C1 segment of cervical spinal cord (tissue), 14 donors: ENCODE results near the gene POLR2J3.
"Not testable (repeated sequence)": the region's sequence is repeated elsewhere in the genome, so short reads cannot be mapped to it uniquely, and the experiment has no call there.

Source experiments
- DNase-seq, 14 donors: peaks; one replicate each; lab custom pipeline; 2025; lab: John Stamatoyannopoulos, UW

Gene POLR2J3

DNA sequence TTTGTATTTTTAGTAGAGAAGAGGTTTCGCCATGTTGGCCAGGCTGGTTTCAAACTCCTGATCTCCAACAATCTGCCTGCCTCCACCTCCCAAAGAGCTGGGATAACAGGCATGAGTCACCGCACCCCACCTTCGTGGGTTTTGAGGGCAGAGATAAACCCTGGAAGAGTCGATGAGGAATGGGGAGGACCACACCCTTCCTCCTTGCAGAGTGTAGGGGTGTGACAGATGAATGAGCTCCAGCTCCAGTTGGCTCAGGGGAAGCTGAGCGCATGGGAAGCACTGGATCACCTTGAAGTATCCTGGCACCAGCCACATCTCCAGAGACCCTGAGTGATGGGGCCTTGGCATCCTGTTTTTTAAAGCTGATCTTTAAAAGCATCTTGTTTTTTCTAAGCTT lies 11.1 kb upstream of the POLR2J3 start:
- DNase-seq = not testable (repeated sequence)

DNA sequence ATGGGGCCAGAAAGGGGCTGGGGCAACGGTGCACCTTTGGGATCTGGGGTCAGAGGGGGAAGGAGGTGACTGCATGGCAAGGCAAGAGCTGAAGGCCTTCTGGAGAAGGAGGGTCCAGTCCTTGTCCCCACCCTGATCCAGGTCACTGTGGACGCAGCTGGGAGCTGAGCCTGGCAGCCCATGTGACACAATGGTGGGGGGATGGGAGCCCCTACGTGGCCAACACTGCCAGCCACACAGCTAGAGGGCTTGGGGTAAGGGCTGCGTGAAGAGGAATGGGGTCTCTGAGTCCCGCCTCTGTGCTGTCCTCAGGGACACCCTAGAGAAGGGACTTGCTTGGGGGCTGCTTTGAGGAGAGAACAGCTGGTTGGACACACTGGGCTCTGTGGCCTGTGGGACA lies 9.3 kb upstream of the POLR2J3 start:
- DNase-seq = not testable (repeated sequence)

DNA sequence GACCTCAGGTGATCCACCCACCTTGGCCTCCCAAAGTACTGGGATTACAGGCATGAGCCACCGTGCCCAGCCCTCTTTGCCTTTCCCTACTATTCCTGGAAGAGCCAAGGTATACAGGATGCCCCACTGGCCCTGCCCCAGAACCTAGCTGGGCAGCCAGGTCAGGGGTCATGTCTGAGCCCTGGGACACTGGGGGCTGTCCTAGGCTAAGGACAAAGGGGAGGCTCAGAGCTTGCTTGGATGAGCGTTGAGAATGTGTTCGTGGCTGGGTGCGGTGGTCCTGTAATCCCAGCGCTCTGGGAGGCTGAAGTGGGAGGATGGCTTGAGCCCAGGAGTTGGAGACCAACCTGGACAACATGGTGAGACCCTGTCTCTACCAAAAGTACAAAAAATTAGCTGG lies 6.1 kb upstream of the POLR2J3 start:
- DNase-seq = not testable (repeated sequence)

DNA sequence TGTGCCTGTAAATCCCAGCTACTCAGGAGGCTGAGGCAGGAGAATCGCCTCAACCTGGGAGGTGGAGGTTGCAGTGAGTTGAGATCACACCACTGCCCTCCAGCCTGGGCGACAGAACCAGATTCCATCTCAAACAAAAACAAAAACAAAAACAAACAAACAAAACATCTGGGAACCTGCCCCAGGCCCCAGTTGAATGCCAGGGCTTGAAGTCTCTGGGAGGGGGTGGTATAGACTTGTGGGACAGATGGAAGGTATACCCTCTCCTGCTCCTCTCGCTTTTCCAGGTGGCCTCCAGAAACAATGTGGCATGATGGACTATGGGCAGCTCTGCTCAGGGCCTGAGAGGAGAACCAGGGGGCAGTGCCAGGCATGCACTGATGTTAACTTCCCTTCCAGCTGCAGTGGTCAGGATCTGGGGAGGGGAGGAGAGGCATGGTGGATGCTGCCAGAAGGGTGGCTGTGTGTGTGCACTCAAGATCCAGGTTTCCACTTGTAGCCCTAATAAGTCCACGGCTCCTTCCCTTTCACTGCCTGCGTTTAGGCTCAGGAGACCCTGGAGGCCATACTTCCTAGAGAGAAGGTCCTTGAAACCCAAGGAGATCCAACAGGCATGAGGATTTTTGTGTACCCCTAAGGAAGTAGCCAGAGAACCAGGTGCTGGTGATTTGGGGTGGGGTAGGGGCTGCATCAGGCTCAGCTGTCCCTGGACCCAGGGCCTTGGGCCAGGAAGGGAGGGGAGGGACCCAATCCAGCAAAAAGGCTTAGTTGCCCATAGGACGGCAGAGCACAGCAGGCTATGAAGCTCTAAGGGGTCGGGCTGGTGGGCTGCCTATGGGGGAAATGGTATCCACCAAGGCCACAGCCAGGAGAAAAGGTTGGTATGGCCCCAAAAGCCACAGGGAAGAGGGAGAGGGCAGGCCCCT lies 5.2 kb upstream of the POLR2J3 start:
- DNase-seq = not testable (repeated sequence)

DNA sequence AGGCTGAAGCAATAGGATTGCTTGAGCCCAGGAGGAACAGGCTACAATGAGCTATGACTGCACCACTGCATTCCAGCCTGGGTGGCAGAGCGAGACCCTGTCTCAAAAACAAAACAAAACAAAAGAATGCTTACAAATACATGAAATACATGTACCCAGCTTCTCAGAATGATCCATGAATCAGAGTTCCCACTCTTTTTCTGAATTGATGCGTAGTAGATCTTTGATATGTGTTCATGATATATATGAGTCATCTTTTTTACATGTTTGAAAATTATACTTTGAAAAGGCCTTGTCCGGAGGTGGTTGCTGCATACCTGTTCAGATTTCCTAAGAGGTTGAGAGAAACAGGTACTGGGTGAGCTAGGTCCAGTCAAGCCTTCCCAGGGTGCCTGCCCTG lies 4.0 kb upstream of the POLR2J3 start:
- not testable (repeated sequence) for DNase-seq

DNA sequence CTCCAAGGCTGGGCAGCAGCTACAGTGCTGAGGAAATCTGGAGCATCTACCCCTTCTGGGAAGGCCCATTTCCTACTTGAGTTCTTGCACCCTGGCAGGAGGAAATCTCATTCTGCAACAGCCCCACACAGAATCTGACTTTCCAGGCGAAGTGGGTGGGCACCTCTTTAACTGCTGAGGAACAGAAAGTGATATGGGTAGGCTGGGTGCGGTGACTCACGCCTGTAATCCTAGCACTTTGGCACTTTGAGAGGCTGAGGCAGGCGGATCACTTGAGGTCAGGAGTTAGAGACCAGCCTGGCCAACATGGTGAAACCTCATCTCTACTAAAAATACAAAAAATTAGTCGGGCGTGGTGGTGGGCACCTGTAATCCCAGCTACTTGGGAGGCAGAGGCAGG lies 2.2 kb upstream of the POLR2J3 start:
- DNase-seq = not testable (repeated sequence)

DNA sequence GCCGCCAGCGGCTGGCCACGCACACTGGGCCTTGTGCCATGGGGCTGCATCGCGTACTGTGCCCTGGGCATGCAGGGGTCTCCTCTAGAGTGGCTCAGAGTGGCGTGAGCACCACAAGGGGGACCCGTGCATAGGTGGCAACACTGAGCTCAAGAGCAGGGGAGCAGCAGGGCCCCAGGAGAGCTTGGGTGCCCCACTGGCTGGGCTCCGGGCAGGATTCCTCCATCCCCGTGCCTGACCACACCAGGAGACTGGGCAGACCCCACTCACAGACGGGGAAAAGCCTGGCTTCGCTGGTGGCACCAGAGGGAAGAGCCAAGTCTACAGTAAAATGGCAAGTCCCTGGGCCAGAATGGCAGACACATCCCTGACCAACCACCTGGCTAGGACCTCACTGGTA lies 3.8 kb downstream of the POLR2J3 start:
- not testable (repeated sequence) for DNase-seq

DNA sequence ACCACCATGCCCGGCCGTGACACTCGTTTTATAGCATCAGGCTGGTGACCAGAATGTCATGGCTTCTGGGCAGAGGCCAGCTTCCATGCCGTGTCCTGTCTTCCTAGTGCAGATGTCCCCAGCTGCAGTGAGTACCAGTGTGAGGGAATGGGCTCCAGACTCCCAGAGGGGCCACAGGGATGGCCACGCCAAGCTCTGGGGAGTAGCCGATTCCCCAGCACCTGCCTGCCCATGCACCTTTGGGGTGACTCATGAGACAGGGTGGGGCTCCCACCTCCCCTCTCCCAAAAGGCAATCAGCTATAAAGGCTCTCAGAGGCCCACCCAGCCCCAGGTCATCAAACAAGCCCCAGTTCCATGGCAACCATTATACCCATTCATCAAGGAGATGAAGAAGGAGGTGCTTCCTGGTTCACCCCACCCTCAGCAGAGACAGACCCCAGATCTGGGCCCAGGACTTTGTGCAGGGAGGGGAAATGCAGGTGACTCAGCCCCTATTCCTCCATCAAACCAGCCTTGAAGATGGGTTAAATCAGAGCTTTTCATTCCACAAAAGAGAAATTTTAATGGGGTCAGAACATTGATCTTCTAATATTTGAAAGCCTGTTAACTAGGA lies 21.5 kb downstream of the POLR2J3 start, which contains the start of gene SPDYE2:
Gene SPDYE2 (plus strand): TSS at position 419 of the 615 bp plus-strand sequence. CDS start 2,030 bp downstream, outside the sequence.
- DNase-seq = not testable (repeated sequence)

DNA sequence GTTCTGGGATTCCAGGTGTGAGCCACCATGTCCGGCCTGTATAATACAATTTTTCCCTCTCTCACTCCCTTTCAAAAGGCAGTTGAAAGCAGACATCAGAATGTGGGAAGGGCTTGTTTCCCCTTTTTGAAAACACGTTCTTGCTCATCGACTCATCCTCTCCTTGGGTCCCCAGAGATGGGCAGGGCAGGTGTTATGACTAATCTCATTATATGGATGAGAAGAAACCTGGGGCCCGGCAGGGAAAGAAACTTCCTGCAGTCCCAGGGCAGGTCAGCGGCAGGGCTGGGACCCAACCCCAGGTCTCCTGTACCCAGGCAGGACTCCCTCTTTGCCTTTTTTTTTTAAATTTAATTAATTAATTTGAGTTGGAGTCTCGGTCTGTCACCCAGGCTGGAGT lies 26.0 kb downstream of the POLR2J3 start:
- DNase-seq = not testable (repeated sequence)

DNA sequence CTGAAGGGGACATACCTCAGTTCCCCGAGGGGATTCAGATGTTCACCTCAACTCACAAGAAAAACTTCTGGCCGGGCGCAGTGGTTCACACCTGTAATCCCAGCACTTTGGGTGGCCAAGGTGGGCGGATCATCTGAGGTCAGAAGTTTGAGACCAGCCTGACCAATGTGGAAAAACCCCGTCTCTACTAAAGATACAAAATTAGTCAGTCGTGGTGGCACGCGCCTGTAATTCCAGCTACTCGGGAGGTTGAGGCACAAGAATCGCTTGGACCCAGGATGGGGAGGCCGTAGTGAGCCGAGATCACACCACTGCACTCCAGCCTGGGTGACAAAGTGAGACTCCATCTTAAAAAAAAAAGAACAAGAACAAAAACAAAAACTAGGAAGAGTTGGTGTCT lies 27.1 kb downstream of the POLR2J3 start:
- not testable (repeated sequence) for DNase-seq

DNA sequence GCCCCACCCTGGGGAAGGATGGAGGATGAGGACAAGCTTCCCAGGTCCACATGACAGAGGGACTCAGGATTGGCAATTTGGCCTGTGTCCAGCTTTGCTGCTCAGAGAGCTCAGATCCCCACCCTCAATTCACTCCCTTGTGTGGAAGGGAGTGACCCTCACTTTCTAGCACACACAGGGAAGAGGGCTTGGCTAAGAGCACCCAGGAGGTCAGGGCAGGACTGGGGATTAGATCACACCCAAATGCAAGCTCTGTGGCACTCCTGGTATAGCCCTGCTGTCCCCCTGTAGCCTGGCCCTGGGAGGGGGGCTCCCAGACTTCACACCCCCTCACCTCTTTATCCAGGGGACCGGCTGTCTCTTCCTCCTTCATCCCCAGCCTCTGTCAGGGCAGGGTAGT lies 28.0 kb downstream of the POLR2J3 start:
- not testable (repeated sequence) for DNase-seq

DNA sequence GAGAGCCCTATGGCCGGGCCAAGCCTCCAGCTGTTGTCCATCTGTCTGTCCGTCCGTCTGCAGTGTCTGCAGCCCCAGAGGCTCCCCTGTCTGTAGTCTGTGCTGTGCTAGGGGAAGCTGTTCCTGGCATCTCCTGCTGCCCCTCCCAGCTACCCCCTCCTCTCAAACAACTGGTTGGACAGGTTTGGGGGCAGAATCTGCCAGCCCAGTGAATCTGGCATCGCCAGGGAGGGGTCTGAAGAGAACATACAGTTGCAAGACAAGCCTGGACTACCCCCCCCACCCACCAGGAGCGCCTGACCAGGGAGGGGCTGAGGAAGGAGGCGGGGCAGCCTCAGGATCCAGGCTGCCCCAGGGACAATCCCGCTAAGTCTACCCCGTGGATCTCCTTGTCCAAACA lies 28.8 kb downstream of the POLR2J3 start, which contains the start of gene UPK3BL2:
Gene UPK3BL2 (minus strand): TSS at position 101 of the 400 bp plus-strand sequence. CDS start 60 bp downstream, at position 41.
- DNase-seq = not testable (repeated sequence)

DNA sequence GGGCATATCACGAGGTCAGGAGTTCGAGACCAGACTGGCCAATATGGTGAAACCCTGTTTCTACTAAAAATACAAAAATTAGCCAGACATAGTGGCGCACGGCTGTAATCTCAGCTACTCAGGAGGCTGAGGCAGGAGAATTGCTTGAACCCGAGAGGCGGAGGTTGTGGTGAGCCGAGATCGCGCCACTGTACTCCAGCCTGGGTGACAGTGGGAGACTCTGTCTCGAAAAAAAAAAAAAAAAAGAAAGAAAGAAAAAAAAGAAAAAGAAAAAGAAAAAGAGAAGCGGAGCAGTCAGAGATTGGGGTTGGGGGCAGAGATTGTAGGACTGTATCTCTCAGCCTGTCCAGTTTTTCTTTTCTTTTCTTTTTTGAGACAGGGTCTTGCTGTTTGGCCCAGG lies 29.6 kb downstream of the POLR2J3 start:
- DNase-seq = not testable (repeated sequence)

DNA sequence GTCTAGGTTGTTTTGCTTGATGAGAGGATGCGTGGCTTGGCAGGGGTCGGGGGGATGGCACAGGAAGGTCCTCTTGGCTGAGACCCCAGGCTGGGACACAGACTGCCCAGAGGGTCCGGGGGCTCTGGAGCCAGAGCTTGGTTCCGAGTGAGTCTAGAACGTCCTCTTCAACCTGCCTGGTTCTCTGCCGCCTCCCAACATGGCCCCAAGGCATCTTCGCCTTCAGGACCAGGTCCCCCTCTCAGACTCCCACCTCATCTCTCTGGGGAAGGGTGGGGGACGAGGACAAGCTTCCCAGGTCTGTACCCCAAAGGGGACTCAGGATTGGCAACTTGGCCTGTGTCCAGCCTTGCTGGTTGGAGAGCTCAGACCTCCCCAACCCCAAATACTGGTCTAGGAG lies 30.3 kb downstream of the POLR2J3 start:
- not testable (repeated sequence) for DNase-seq

DNA sequence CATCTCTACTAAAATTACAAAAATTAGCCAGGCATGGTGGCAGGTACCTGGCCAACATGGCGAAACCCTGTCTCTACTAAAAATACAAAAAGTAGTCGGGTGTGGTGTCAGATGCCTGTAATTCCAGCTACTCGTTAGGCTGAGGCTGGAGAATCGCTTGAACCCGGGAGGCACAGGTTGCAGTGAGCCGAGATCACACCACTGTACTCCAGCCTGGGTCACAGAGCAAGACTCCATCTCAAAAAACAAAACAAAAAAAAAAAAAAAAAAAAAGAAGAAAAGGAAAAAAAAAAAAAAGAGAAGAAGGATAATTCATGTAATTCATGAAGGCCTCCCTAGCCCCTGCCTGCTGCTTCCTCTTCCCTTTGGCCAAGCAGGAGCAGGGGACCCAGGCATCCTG lies 31.8 kb downstream of the POLR2J3 start:
- DNase-seq = not testable (repeated sequence)

DNA sequence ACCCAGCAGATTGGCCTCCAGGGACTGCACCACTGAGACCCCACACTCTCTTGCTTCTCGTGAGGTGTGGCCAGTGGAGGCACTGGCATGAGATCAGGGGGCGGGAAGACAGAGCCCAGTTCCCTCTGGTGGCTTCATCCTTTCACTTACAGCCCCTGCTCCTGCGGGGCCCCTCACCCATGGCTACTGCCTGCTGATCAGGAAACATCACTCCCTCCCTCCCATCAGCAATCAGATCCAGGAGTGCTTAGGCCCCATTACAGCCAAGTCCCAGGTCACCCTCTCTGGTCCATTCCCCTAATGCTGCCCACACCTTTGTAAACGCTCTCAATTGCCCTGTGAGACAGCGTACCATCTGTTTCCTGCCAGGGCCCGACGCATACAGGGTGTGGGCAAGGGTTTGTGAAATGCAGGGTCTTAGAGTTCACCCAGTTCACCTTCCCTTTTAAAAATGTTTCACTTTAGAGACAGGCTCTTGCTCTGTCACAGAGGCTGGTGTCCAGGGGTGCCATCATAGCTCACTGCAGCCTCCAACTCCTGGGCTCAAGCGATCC lies 37.2 kb downstream of the POLR2J3 start:
- not testable (repeated sequence) for DNase-seq

DNA sequence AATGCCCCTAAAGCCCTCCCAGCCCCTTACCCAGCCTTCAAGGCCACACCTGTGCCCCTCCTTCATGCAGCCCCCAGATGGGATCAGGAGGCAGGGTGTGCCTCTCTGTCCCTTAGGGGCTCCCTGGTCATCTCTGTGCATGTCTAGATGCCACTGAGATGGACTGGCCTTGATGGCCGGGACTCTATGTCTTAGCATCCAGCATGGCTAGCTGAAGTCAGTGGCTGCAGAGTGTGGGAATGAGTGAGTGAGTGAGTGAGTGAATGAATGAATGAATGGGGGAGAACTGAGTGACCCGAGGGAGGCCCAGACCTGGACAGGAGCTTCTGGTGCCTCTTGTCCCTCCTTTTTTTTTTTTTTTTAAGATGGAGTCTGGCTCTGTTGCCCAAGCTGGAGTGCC lies 40.3 kb downstream of the POLR2J3 start:
- DNase-seq = not testable (repeated sequence)

DNA sequence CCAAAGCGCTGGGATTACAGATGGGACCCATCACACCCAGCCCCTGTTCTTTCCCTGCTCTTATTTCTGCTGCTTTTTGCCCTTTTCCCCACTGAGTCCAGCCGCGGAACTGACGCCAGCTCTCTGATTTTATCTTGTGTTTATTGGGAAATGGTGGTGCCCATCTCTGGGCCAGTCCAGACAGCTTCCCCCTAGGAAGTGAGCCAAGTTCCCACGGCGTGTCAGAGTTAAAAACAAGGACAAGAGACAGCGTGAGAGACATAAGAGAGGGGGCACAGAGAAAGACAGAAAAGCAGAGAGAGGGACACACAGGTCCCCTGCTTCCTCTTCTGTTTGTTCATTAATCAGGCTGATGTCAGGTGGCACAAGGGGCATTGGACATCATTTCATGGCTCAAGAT lies 40.8 kb downstream of the POLR2J3 start:
- not testable (repeated sequence) for DNase-seq

DNA sequence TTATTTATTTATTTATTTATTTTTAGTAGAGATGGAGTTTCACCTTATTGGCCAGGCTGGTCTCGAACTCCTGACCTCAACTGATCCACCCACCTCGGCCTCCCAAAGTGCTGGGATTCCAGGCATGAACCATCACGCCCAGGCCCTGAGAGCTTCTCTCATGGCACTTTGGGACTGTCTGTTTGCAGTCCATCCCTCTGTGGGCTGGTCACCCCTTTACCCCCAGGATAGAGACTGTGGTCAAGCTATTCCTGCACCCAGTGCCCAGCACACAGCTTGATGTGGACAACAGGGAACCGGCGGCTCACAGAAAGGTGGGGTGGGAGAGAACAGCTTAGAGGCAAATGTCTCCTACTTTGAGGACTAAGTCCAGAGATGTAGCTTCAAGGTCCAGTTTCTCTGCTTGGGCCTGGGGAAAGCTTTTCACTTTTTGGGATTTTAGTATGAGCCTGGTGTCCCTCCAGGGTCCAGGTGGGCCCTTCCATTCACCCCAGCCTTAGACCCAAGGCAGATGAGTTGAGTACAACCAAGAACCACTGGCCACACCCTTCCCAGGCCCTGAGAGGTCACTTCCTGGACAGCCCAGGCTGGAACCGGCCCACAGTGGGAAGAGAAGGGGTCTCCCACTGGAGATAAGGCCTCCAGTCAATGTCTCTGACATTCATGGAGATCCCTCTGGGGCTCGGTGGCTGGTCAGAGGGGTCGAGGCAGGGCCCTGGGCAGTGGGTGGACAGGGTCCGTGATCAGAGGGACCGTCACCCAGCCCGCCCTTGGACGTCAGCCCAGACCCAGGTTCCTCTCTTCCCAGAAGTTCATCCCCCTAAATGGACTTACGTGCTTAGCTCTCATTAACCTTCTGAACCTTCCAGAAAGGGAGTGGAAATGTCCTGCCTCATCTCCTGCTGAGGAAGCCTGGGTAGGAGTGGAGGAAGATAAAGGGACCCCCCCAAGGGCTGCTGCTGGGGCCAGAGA lies 44.3 kb downstream of the POLR2J3 start:
- not testable (repeated sequence) for DNase-seq

DNA sequence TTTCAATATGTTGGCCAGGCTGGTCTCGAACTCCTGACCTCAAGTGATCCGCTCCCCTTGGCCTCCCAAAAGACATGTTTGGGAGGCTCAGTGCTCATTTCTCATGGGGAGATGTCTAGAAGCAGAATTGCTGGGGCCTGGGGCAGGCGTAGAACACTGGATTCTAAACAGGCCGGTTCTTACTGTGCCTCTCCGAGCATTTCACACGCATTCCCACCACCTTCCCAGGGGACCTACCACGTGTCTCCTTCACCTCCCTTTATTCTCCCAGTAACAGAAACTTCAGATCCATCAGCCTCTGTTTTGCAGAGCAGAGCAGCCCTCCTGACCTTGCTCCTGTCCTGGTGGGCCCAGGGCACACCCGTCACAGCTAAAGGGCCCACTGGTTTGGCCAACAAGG lies 45.2 kb downstream of the POLR2J3 start:
- not testable (repeated sequence) for DNase-seq

DNA sequence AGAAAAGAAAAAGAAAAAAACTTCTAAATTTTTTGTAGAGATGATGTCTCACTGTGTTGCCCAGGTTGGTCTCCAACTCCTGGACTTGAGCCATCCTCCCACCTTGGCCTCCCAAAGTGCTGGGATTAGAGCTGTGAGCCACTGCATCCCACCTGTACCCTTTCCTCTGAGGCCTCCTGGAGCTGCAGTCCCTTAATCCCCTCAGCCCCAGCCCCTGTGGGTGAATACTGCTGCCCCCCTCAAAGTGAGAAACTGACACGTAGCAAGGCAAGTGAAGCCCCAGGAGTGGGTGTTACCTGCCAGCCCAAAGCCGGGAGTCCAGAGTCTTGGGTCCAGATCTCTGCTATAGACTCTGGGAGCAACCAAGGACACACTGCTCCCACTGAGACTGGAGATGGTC lies 47.6 kb downstream of the POLR2J3 start:
- DNase-seq = not testable (repeated sequence)
